ENCODE measurements around the gene MAN1A1.
A peak's percentile ranks its signal among the peaks of the same experiment; 100 is the strongest.

Gene MAN1A1

GRCh38 chr6:119267126-119267905 is 82.2 kb downstream of the MAN1A1 start:
- Mint-ChIP-seq H3K27me3 (no peaks in the 10 kb centered on the region), H3K9me3 (peaks cover 16% of the 10 kb centered on the region), H3K4me3 (no peak overlapping the region), H3K4me1 (ENCODE audit: low read depth) (peaks cover 28% of the 10 kb centered on the region), H3K27ac (peak overlapping the region; percentile 61), H3K36me3 (ENCODE audit: low read depth) (peaks cover 46% of the 10 kb centered on the region)

- Mint-ChIP-seq H3K4me1 (ENCODE audit: low read depth) (peaks cover 38% of the 10 kb centered on the region), H3K4me3 (no peak overlapping the region), H3K27me3 (no peaks in the 10 kb centered on the region), H3K36me3 (ENCODE audit: low read depth) (peaks cover 32% of the 10 kb centered on the region), H3K9me3 (peaks cover 12% of the 10 kb centered on the region), H3K27ac (no peak overlapping the region)
Observed at GRCh38 chr6:119264854-119265397, 84.6 kb downstream of the MAN1A1 start.

- Mint-ChIP-seq H3K9me3 (peaks cover 12% of the 10 kb centered on the region), H3K27me3 (no peaks in the 10 kb centered on the region), H3K36me3 (ENCODE audit: low read depth) (peaks cover 21% of the 10 kb centered on the region), H3K4me3 (no peak overlapping the region), H3K4me1 (ENCODE audit: low read depth) (peaks cover 25% of the 10 kb centered on the region), H3K27ac (no peak overlapping the region)
Observed at GRCh38 chr6:119262612-119263011, 86.9 kb downstream of the MAN1A1 start.

- peak overlapping the region; percentile 56 for H3K27ac Mint-ChIP-seq
- H3K4me1 Mint-ChIP-seq (ENCODE audit: low read depth), result peaks cover 24% of the 10 kb centered on the region
- no peaks in the 10 kb centered on the region for H3K27me3 Mint-ChIP-seq
- peaks cover 21% of the 10 kb centered on the region for H3K36me3 Mint-ChIP-seq (ENCODE audit: low read depth)
- H3K9me3 Mint-ChIP-seq, result peaks cover 12% of the 10 kb centered on the region
- H3K4me3 Mint-ChIP-seq, result no peak overlapping the region
Observed at GRCh38 chr6:119261944-119262284, 87.6 kb downstream of the MAN1A1 start.

GRCh38 chr6:119259027-119259426 is 90.5 kb downstream of the MAN1A1 start:
- no peak overlapping the region for H3K4me3 Mint-ChIP-seq
- peaks cover 30% of the 10 kb centered on the region for H3K4me1 Mint-ChIP-seq (ENCODE audit: low read depth)
- no peak overlapping the region for H3K27ac Mint-ChIP-seq
- peaks cover 12% of the 10 kb centered on the region for H3K9me3 Mint-ChIP-seq
- H3K27me3 Mint-ChIP-seq, result no peaks in the 10 kb centered on the region
- H3K36me3 Mint-ChIP-seq (ENCODE audit: low read depth), result peaks cover 24% of the 10 kb centered on the region

GRCh38 chr6:119257726-119258125 is 91.8 kb downstream of the MAN1A1 start:
- no peak overlapping the region for H3K4me3 Mint-ChIP-seq
- H3K9me3 Mint-ChIP-seq, result peaks cover 5% of the 10 kb centered on the region
- H3K4me1 Mint-ChIP-seq (ENCODE audit: low read depth), result peaks cover 30% of the 10 kb centered on the region
- H3K27me3 Mint-ChIP-seq, result no peaks in the 10 kb centered on the region
- no peak overlapping the region for H3K27ac Mint-ChIP-seq
- peaks cover 20% of the 10 kb centered on the region for H3K36me3 Mint-ChIP-seq (ENCODE audit: low read depth)

GRCh38 chr6:119256978-119257462 is 92.5 kb downstream of the MAN1A1 start:
- peaks cover 3% of the 10 kb centered on the region for H3K9me3 Mint-ChIP-seq
- no peak overlapping the region for H3K27ac Mint-ChIP-seq
- no peak overlapping the region for H3K4me3 Mint-ChIP-seq

GRCh38 chr6:119256392-119256791 is 93.2 kb downstream of the MAN1A1 start:
- Mint-ChIP-seq H3K27ac (no peak overlapping the region), H3K9me3 (peaks cover under 1% of the 10 kb centered on the region), H3K4me1 (ENCODE audit: low read depth) (peaks cover 22% of the 10 kb centered on the region), H3K36me3 (ENCODE audit: low read depth) (peaks cover 22% of the 10 kb centered on the region), H3K27me3 (no peaks in the 10 kb centered on the region), H3K4me3 (no peak overlapping the region)

More at GRCh38 chr6:119256978-119257462, 92.5 kb downstream of the MAN1A1 start:
- peaks cover 23% of the 10 kb centered on the region for H3K36me3 Mint-ChIP-seq (ENCODE audit: low read depth)
- H3K4me1 Mint-ChIP-seq (ENCODE audit: low read depth), result peaks cover 29% of the 10 kb centered on the region
- no peaks in the 10 kb centered on the region for H3K27me3 Mint-ChIP-seq

- H3K4me3 Mint-ChIP-seq, result no peak overlapping the region
- H3K9me3 Mint-ChIP-seq, result peaks cover 4% of the 10 kb centered on the region
- peaks cover 20% of the 10 kb centered on the region for H3K4me1 Mint-ChIP-seq (ENCODE audit: low read depth)
- peaks cover 31% of the 10 kb centered on the region for H3K36me3 Mint-ChIP-seq (ENCODE audit: low read depth)
- no peak overlapping the region for H3K27ac Mint-ChIP-seq
- no peaks in the 10 kb centered on the region for H3K27me3 Mint-ChIP-seq
Observed at GRCh38 chr6:119255492-119255891, 94.1 kb downstream of the MAN1A1 start.

GRCh38 chr6:119250036-119250435 is 99.5 kb downstream of the MAN1A1 start:
- no peak overlapping the region for H3K4me3 Mint-ChIP-seq
- no peak overlapping the region for H3K27ac Mint-ChIP-seq
- H3K36me3 Mint-ChIP-seq (ENCODE audit: low read depth), result peaks cover 59% of the 10 kb centered on the region
- peaks cover 4% of the 10 kb centered on the region for H3K9me3 Mint-ChIP-seq
- peaks cover 3% of the 10 kb centered on the region for H3K4me1 Mint-ChIP-seq (ENCODE audit: low read depth)
- no peaks in the 10 kb centered on the region for H3K27me3 Mint-ChIP-seq

- peaks cover 4% of the 10 kb centered on the region for H3K9me3 Mint-ChIP-seq
- H3K4me3 Mint-ChIP-seq, result no peak overlapping the region
- H3K27ac Mint-ChIP-seq, result no peak overlapping the region
- H3K4me1 Mint-ChIP-seq (ENCODE audit: low read depth), result no peaks in the 10 kb centered on the region
- no peaks in the 10 kb centered on the region for H3K27me3 Mint-ChIP-seq
- peaks cover 63% of the 10 kb centered on the region for H3K36me3 Mint-ChIP-seq (ENCODE audit: low read depth)
Observed at GRCh38 chr6:119249319-119249718, 100.2 kb downstream of the MAN1A1 start.

GRCh38 chr6:119247504-119247903 is 102.1 kb downstream of the MAN1A1 start:
- no peak overlapping the region for H3K4me3 Mint-ChIP-seq
- no peaks in the 10 kb centered on the region for H3K27me3 Mint-ChIP-seq
- no peaks in the 10 kb centered on the region for H3K4me1 Mint-ChIP-seq (ENCODE audit: low read depth)
- H3K36me3 Mint-ChIP-seq (ENCODE audit: low read depth), result peaks cover 50% of the 10 kb centered on the region
- no peak overlapping the region for H3K27ac Mint-ChIP-seq
- H3K9me3 Mint-ChIP-seq, result peaks cover 4% of the 10 kb centered on the region

- no peak overlapping the region for H3K4me3 Mint-ChIP-seq
- H3K36me3 Mint-ChIP-seq (ENCODE audit: low read depth), result peaks cover 28% of the 10 kb centered on the region
- H3K4me1 Mint-ChIP-seq (ENCODE audit: low read depth), result no peaks in the 10 kb centered on the region
- H3K27ac Mint-ChIP-seq, result no peak overlapping the region
- no peaks in the 10 kb centered on the region for H3K27me3 Mint-ChIP-seq
- H3K9me3 Mint-ChIP-seq, result no peaks in the 10 kb centered on the region
Observed at GRCh38 chr6:119243657-119244056, 105.9 kb downstream of the MAN1A1 start.

GRCh38 chr6:119243037-119243436 is 106.5 kb downstream of the MAN1A1 start:
- Mint-ChIP-seq H3K27ac (no peak overlapping the region), H3K9me3 (no peaks in the 10 kb centered on the region), H3K4me1 (ENCODE audit: low read depth) (no peaks in the 10 kb centered on the region), H3K4me3 (no peak overlapping the region), H3K36me3 (ENCODE audit: low read depth) (peaks cover 31% of the 10 kb centered on the region), H3K27me3 (no peaks in the 10 kb centered on the region)

GRCh38 chr6:119241540-119242309 is 107.8 kb downstream of the MAN1A1 start:
- Mint-ChIP-seq H3K4me3 (no peak overlapping the region), H3K27me3 (no peaks in the 10 kb centered on the region), H3K4me1 (ENCODE audit: low read depth) (no peaks in the 10 kb centered on the region), H3K9me3 (no peaks in the 10 kb centered on the region), H3K27ac (no peak overlapping the region), H3K36me3 (ENCODE audit: low read depth) (peaks cover 29% of the 10 kb centered on the region)

Data from stimulated activated naive CD8-positive, alpha-beta T cell treated with anti-CD3 and anti-CD28 coated beads, Interleukin-15, Interleukin-2, amounts not matched to agents 100 ng/mL and 50 ng/mL, for 24 hours (primary cell).